K562 (cell line): Measurements from ENCODE around the gene SRP54.

Experiments used
- GTF2A2 ChIP-seq: IDR thresholded peaks from 2 replicates; pipeline ENCODE4 v1.6.1; 2016; ENCODE audit warnings: mild to moderate bottlenecking, missing genetic modification characterization, missing compliant biosample characterization
- TF ChIP-seq, protein P1 (sequence below), 2 experiments: fragments of 450-650 bp in 1 of 2; sonication (generic) in 1 of 2; formaldehyde crosslinking; conservative IDR thresholded peaks; 2 replicates each; pipeline versions ENCODE4 v1.4.0 to v1.8.1; 2020 to 2022; ENCODE audit warnings: mild to moderate bottlenecking in 1 of 2, missing genetic modification reagents in 1 of 2

GRCh38 chr14:34978444-34978843 is 4.3 kb upstream of the SRP54 start:
- no peak for TF ChIP-seq GTF2A2
- TF ChIP-seq, protein P1, sequence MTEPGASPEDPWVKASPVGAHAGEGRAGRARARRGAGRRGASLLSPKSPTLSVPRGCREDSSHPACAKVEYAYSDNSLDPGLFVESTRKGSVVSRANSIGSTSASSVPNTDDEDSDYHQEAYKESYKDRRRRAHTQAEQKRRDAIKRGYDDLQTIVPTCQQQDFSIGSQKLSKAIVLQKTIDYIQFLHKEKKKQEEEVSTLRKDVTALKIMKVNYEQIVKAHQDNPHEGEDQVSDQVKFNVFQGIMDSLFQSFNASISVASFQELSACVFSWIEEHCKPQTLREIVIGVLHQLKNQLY (CRISPR knock-in tag; conservative IDR thresholded peaks at IDR 0.05): no peak
